T1000 (cell line): ENCODE measurements around the gene PTPRR.

Source experiments
- DNase-seq: peaks from one replicate; lab custom pipeline; 2025; ENCODE audit warnings: mixed read lengths; lab: John Stamatoyannopoulos, UW

The PTPRR gene

GRCh38 chr12:70605976-70606375, 314.6 kb downstream of the PTPRR start:
- DNase-seq: no peak

DNA sequence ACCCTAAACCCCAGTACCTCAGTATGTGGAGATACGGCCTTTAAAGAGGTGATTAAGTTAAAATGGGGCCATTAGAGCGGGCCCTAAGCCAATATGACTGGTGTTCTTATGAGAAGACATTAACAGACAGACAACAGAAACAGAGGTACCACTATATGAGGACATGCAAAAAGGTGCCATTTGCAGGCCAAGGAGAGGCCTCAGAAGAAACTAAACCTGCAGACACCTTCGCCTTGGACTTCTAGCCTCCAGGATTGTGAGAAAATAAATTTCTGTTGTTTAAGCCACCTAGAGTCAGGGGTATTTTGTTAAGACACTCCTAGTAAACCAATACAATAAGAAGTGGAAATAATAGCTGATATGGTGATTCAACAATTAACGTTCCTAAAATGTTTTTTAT, 315.9 kb downstream of the PTPRR start:
- no peak for DNase-seq

- DNase-seq: no peak
Measured at GRCh38 chr12:70603044-70603443, 317.5 kb downstream of the PTPRR start.

DNA sequence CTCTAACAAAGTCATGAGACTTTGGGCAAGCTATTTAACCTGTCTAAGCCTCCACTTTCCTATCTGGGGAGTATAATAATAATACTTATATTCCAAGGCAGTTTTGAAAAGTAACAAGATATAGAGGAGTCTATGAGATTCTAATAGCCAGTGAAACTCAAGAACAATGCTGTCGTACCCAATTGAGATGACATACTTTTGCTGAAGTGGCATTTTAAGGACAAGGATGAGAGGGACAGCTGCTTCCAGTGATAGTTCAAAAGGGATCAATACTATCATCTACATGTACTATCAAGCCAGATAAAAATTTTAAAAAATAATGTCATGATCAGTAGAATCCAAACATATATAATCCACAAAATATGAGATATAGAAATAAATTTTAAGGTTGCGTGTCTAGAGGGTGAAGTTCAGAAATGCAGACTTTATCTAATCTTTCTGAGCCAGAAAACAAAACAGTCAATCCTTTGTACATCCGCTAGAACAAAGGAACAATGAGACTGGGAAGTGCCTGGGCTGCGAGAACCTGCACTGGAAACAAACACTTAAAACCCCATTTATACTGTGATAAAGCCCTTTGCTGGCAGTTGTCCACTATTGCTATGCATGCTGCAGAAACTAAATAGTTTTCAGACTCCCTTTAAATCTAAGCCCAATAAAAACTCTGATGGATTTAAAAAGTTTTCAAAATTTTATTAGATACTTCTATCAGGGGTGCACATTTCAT, 321.9 kb downstream of the PTPRR start:
- DNase-seq: no peak

DNA sequence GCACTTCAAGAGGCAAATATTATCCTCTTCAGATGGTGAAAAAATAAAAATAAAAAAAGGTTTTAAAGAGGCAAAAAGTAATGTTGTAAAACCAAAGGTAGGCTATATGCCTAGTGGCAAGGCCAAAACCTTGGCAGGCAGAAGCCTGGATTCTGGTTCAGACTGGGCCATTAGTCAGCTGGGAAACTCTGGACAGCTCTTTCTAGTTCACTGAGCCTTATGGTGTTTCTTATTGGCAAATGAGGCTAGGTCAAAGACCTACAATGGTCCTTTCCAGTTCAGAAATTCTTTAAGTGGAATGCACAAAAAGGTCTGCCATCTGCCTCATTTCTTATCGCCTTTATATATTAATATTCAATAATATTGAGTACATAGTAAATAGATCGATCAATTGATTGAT, 327.9 kb downstream of the PTPRR start:
- no peak for DNase-seq

DNA sequence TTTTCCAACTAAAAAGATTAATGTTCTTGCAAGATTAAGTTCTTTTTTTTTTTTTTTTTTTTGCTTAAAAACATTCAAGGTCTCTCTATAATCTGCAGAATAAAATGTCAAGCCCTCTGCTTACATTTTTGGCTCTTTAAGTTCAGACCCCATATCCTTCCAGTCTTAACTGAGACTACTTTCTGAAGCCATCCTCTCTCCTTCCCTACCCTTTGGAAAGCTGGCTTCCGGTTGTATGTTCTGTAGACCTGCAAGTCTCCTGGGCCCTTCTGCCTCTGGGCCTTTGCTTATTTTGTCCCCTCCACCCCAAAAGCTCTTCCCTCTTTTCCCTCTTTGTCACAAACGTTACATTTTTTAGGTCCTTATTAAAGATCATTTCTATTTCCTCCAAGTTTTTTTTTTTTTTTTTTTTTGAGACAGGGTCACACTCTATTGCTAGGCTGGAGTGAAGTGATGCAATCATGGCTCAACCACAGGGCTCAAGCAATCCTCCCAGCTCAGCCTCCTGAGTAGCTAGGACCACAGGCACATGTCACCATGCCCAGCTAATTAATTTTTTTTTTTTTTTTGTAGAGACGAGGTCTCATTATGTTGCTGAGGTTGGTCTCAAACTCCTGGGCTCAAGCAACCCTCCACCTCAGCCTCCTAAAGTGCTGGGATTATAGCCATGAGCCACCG, 329.9 kb downstream of the PTPRR start:
- DNase-seq: no peak

- DNase-seq: peak; percentile 91
Measured at GRCh38 chr12:70590051-70590450, 330.5 kb downstream of the PTPRR start.
